Rectal smooth muscle tissue (tissue), 1 donor: Measurements from ENCODE around the gene C3.
A peak's percentile ranks its signal among the peaks of the same experiment; 100 is the strongest.

Source experiments
- H3K27ac ChIP-seq: one replicate; pipeline ENCODE4 v1.7.0; 2013; ENCODE audit warnings: low read depth, low read length, inconsistent platforms
- H3K27me3 ChIP-seq: one replicate; pipeline ENCODE4 v1.7.0; 2013; ENCODE audit warnings: low read length; ENCODE audit not compliant: control insufficient read depth, insufficient read depth
- H3K36me3 ChIP-seq: one replicate; pipeline ENCODE4 v1.7.0; 2013; ENCODE audit warnings: low read length; ENCODE audit not compliant: control insufficient read depth, insufficient read depth
- H3K4me1 ChIP-seq: one replicate; pipeline ENCODE4 v1.7.0; 2013; ENCODE audit warnings: low read length; ENCODE audit not compliant: control insufficient read depth, insufficient read depth
- H3K4me3 ChIP-seq: one replicate; pipeline ENCODE4 v1.7.0; 2013; ENCODE audit warnings: low read length
- H3K9ac ChIP-seq: one replicate; pipeline ENCODE4 v1.7.0; 2013; ENCODE audit warnings: low read length

C3 gene

DNA sequence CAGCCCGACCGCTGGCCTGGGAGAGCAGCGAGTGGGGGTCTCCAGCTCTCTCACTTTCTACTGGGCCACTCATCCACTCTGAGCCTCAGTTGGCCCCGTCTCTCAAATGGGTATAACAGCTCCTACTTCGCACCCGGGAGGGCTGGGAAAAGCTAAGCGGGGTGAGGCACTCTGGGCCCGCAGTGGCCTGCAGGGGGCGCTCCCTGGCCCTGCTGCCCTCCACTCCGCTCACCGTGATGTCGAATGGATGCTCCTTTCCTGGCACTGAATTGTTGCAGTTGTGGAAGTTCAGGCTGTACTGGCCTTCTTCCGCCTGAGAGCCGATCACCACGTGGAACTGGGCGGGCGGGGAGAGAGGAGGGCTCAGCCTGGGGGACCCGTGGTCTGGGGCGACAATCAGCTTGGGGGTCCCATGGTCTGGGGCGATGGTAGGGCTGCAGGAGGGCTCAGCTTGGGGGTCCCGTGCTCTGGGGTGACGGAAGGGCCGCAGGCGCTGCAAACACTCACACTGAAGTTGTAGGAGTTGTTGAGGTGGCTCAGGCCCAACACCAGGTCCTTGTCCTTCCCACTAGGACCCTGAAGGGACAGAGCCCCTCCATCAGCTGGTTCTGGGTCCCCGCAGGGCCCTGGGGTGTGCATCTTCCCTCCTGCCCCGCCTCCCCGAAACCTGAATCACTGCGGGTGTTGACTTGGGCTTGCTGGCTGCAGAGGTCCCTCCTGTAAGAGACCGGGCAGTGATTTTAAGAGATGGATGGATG, 13.1 kb upstream of the C3 start:
- Histone ChIP-seq H3K27ac (no peak overlapping the region), H3K9ac (no peak overlapping the region), H3K4me3 (no peak overlapping the region), H3K36me3 (peaks cover 4% of the 10 kb centered on the region), H3K4me1 (peaks cover 20% of the 10 kb centered on the region), H3K27me3 (no peaks in the 10 kb centered on the region)

GRCh38 chr19:6732803-6733337, 12.4 kb upstream of the C3 start:
- H3K4me3 ChIP-seq = no peak overlapping the region
- H3K4me1 ChIP-seq = peaks cover 13% of the 10 kb centered on the region
- H3K36me3 ChIP-seq = peaks cover 4% of the 10 kb centered on the region
- no peak overlapping the region for H3K9ac ChIP-seq
- no peak overlapping the region for H3K27ac ChIP-seq
- no peaks in the 10 kb centered on the region for H3K27me3 ChIP-seq

DNA sequence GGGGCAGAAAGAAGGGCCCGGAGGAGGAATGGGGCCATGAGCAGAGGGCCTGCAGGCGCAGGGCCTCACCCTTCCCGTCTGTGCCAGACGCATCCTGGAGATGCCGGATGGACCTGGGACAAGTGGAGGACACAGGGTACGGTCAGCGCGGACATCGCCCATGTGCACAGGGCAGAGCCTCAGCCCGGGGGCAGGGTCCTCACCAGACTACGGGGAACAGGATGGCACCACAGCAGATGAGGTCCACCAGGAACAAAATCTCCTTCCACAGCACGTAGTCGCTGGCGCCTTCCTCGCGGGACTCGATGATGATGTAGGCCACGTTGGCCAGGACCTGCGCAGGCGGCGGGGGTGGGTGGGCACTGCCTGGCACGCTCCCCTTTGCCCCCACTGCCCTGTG, 11.4 kb upstream of the C3 start:
- no peak overlapping the region for H3K4me3 ChIP-seq
- peaks cover 12% of the 10 kb centered on the region for H3K4me1 ChIP-seq
- peaks cover 4% of the 10 kb centered on the region for H3K36me3 ChIP-seq
- H3K27ac ChIP-seq = no peak overlapping the region
- H3K9ac ChIP-seq = no peak overlapping the region
- H3K27me3 ChIP-seq = no peaks in the 10 kb centered on the region

GRCh38 chr19:6730941-6731670, 10.7 kb upstream of the C3 start:
- H3K9ac ChIP-seq = no peak overlapping the region
- H3K27me3 ChIP-seq = no peaks in the 10 kb centered on the region
- peaks cover 4% of the 10 kb centered on the region for H3K36me3 ChIP-seq
- H3K4me3 ChIP-seq = no peak overlapping the region
- no peak overlapping the region for H3K27ac ChIP-seq
- H3K4me1 ChIP-seq = peaks cover 8% of the 10 kb centered on the region

GRCh38 chr19:6730153-6730804, 9.8 kb upstream of the C3 start:
- H3K9ac ChIP-seq = no peak overlapping the region

DNA sequence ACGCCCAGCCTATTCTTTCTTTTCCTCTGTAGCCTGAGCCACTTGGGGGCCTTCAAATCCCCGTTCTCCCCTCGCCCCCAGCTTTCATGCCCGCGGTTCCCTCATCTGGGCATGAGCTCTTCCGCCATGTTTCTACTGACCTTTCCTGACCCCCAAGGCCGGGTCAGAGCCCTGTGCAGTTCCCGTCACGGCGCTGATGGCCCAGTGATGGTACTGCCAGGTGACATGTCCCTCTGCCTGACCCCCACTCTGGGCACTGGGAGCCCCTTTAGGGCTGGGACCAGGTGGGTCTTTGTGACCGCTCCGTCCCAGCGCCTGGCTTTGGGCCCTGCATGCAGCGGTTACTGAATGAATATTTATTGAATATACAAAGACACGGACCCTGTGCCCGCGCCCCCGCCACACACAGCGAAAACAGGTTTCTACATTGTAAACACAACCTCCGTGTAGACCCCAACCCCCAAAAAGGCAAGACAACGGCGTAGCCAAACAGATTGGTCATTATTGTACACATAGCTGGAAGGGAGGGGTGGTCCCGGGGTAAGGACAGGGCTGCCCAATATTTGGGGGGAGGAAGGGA, 9.2 kb upstream of the C3 start:
- Histone ChIP-seq H3K27ac (peak overlapping the region; percentile 30), H3K4me1 (no peaks in the 10 kb centered on the region), H3K4me3 (peak overlapping the region; percentile 48), H3K36me3 (peaks cover 4% of the 10 kb centered on the region), H3K27me3 (no peaks in the 10 kb centered on the region), H3K9ac (no peak overlapping the region)

More at GRCh38 chr19:6730153-6730804, 9.8 kb upstream of the C3 start:
- H3K36me3 ChIP-seq = peaks cover 4% of the 10 kb centered on the region
- H3K4me1 ChIP-seq = no peaks in the 10 kb centered on the region
- no peaks in the 10 kb centered on the region for H3K27me3 ChIP-seq
- peak overlapping the region; percentile 30 for H3K27ac ChIP-seq
- H3K4me3 ChIP-seq = peak overlapping the region; percentile 48

- no peak overlapping the region for H3K9ac ChIP-seq
- no peaks in the 10 kb centered on the region for H3K4me1 ChIP-seq
- H3K4me3 ChIP-seq = no peak overlapping the region
- H3K36me3 ChIP-seq = peaks cover 4% of the 10 kb centered on the region
- no peak overlapping the region for H3K27ac ChIP-seq
- H3K27me3 ChIP-seq = no peaks in the 10 kb centered on the region
These were observed 7.9 kb upstream of the C3 start for GRCh38 chr19:6728346-6728745.

- Histone ChIP-seq H3K27me3 (no peaks in the 10 kb centered on the region), H3K27ac (no peak overlapping the region), H3K36me3 (no peaks in the 10 kb centered on the region), H3K4me3 (no peak overlapping the region), H3K9ac (no peak overlapping the region), H3K4me1 (no peaks in the 10 kb centered on the region)
These were observed 5.2 kb upstream of the C3 start for GRCh38 chr19:6725513-6726231.

DNA sequence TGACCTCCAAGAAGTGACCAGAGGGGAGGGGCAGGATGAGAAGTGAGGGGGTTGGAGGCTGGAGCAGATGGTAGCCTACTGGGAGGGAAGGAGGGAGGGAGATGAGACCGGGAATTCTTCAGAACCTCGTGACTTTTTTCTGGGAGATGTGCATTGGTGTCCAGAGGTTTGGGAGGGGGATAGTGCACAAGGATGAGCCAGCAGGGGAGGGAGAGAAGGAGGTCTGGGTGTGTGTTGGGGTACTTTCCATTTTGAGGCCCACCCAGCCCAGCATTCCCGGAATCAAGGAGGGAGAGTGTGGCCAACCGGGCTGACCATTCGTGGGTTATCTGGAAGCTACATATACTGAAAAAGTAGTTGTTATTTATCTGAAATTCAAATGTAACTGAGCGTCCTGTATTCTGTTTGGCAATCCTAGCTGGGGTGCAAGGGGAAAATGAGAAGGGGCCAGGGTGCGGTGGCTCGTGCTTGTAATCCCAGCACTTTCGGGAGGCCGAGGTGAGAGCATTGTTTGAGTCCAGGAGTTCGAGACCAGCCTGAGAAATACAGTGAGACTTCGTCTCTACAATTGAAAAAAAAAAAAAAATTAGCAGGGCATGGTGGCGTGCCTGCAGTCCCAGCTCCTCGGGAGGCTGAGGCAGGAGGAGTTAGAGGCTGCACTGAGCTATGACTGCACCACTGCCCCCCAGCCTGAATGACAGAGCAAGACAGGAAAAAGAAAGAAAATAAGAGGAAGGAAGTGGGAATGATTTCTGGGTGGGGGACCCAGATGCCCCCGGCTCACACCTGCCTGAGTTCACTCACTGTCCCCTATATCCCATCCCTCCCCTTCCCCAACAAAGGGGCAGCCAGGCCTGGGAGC, 4.4 kb upstream of the C3 start:
- Histone ChIP-seq H3K9ac (no peak overlapping the region), H3K36me3 (no peaks in the 10 kb centered on the region), H3K4me1 (no peaks in the 10 kb centered on the region), H3K27me3 (no peaks in the 10 kb centered on the region), H3K4me3 (no peak overlapping the region), H3K27ac (no peak overlapping the region)

GRCh38 chr19:6723738-6724137, 3.3 kb upstream of the C3 start:
- H3K27me3 ChIP-seq = no peaks in the 10 kb centered on the region
- no peak overlapping the region for H3K4me3 ChIP-seq
- no peaks in the 10 kb centered on the region for H3K4me1 ChIP-seq
- H3K9ac ChIP-seq = no peak overlapping the region
- H3K27ac ChIP-seq = no peak overlapping the region
- no peaks in the 10 kb centered on the region for H3K36me3 ChIP-seq

DNA sequence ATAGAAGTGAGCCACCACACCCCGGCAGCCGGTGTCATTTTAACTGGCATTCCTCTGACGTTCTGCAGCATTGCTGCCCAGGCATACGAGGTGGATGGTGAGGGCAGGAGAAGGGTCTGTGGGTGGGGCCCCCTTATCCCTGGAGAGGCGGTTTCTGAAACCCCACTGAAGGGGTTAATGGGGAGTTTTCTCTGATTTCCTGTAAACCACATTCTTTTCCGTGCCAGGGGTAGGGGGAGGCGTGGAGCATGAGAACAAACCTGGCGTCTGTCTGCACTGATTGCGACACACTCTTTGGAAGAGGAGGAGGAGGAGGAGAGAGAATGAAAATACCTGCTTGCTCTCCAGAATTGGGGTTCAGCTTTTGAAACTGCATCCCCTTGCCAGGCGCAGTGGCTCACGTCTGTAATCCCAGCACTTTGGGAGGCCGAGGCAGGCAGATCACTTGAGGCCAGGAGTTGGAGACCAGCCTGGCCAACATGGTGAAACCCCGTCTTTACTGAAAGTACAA, 2.7 kb upstream of the C3 start:
- Histone ChIP-seq H3K4me3 (peak overlapping the region; percentile 15), H3K9ac (no peak overlapping the region), H3K36me3 (no peaks in the 10 kb centered on the region), H3K4me1 (no peaks in the 10 kb centered on the region), H3K27ac (no peak overlapping the region), H3K27me3 (no peaks in the 10 kb centered on the region)
